Vagina (tissue), 2 donors: Measurements from ENCODE around the gene FOLR3.

ENCODE experiments used
- POLR2A ChIP-seq, 2 donors: fragments of 450-650 bp; IDR thresholded peaks; one replicate each; pipeline ENCODE4 v1.6.1; 2017; ENCODE audit warnings: antibody characterized with exemption in 2 of 2, mild to moderate bottlenecking in 2 of 2, moderate library complexity in 2 of 2
- TF ChIP-seq, protein P1 (sequence below), 3 experiments: fragments of 450-650 bp in 2 of 3; fragments of 200-600 bp in 1 of 3; sonication (generic) in 1 of 3; IDR thresholded peaks; one replicate each; pipeline ENCODE4 v1.5.1; 2017 to 2019; ENCODE audit warnings: antibody characterized with exemption in 3 of 3, mild to moderate bottlenecking in 2 of 3, moderate library complexity in 2 of 3

GRCh38 chr11:72179049-72179803 is 43.7 kb downstream of the FOLR3 start:
- no peak for TF ChIP-seq POLR2A (IDR thresholded peaks at IDR 0.05)
- TF ChIP-seq, protein P1, sequence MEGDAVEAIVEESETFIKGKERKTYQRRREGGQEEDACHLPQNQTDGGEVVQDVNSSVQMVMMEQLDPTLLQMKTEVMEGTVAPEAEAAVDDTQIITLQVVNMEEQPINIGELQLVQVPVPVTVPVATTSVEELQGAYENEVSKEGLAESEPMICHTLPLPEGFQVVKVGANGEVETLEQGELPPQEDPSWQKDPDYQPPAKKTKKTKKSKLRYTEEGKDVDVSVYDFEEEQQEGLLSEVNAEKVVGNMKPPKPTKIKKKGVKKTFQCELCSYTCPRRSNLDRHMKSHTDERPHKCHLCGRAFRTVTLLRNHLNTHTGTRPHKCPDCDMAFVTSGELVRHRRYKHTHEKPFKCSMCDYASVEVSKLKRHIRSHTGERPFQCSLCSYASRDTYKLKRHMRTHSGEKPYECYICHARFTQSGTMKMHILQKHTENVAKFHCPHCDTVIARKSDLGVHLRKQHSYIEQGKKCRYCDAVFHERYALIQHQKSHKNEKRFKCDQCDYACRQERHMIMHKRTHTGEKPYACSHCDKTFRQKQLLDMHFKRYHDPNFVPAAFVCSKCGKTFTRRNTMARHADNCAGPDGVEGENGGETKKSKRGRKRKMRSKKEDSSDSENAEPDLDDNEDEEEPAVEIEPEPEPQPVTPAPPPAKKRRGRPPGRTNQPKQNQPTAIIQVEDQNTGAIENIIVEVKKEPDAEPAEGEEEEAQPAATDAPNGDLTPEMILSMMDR (IDR thresholded peaks at IDR 0.05) = no peak
